A549 (cell line): Measurements from ENCODE around the gene DLG2. TPM values are rescaled to one million over a fixed set of nuclear protein-coding genes. Genes with fewer than 3 reads are reported as not detected.

Experiments used
- ATAC-seq, 2 experiments: fragments of 200-7000 bp in 1 of 2; fragments of >200 bp in 1 of 2; cut with Nextera tagmentation in 1 of 2; cut with Tn5 transposase in 1 of 2; 3 replicates each; pipeline versions ENCODE4 v1.8.0 to v1.9.1; 2018 to 2020; ENCODE audit warnings: mild to moderate bottlenecking in 1 of 2, moderate library complexity in 1 of 2
- CTCF ChIA-PET: fragments of 300-600 bp; sonication (Branson Sonifier 250); formaldehyde crosslinking; extraction: SDS; loops from one replicate; lab custom pipeline; 2021; ENCODE audit warnings: antibody characterized with exemption, inconsistent platforms; lab: Yijun Ruan, JAX
- POLR2A ChIA-PET: fragments of 350-600 bp; formaldehyde crosslinking; extraction: SDS; loops from one replicate; lab custom pipeline; 2021; ENCODE audit warnings: antibody characterized with exemption, inconsistent platforms; lab: Yijun Ruan, JAX
- DNase-seq, 2 experiments: peaks; one replicate each; pipeline versions ENCODE4 v3.0.0 to v3.0.0-alpha.2; 2011 to 2016; ENCODE audit warnings: low read depth in 1 of 2, low spot score in 1 of 2
- FAIRE-seq: peaks from 2 replicates; lab custom pipeline; 2011; peaks lifted over from hg19 to GRCh38; lab: Jason Lieb, UNC
- H3K27ac ChIP-seq, 2 experiments: fragments of >200 bp; sonication (Bioruptor Twin); formaldehyde crosslinking; 3 replicates each; pipeline ENCODE4 v1.5.1; 2016 to 2017
- H3K4me1 ChIP-seq: fragments of >200 bp; sonication (Bioruptor Twin); formaldehyde crosslinking; 3 replicates; pipeline ENCODE4 v1.6.1; 2016
- H3K4me2 ChIP-seq: fragments of >200 bp; sonication (Bioruptor Twin); formaldehyde crosslinking; 3 replicates; pipeline ENCODE4 v1.6.1; 2016
- H3K4me3 ChIP-seq: fragments of >200 bp; sonication (Bioruptor Twin); formaldehyde crosslinking; 3 replicates; pipeline ENCODE4 v1.5.1; 2016
- H3K9me3 ChIP-seq: fragments of >200 bp; sonication (Bioruptor Twin); formaldehyde crosslinking; 3 replicates; pipeline ENCODE4 v1.6.1; 2016
- CBX8 ChIP-seq: fragments of 200-600 bp; sonication (generic); IDR thresholded peaks from 2 replicates; pipeline ENCODE4 v1.6.1; 2016
- CEBPB ChIP-seq, 2 experiments: fragments of >200 bp in 1 of 2; sonication (Bioruptor Twin) in 1 of 2; formaldehyde crosslinking in 1 of 2; IDR thresholded peaks; 2 replicates each; pipeline ENCODE4 v1.6.1; 2012 to 2016
- CHD4 ChIP-seq: fragments of 200-600 bp; sonication (generic); IDR thresholded peaks from 2 replicates; pipeline ENCODE4 v1.6.1; 2016; ENCODE audit warnings: antibody characterized with exemption, mild to moderate bottlenecking, borderline replicate concordance
- EHMT2 ChIP-seq: fragments of 200-600 bp; sonication (generic); IDR thresholded peaks from 2 replicates; pipeline ENCODE4 v1.6.1; 2016; ENCODE audit warnings: antibody characterized with exemption, low read depth, mild to moderate bottlenecking, moderate library complexity
- EP300 ChIP-seq, 2 experiments: fragments of >200 bp; sonication (Bioruptor Twin); formaldehyde crosslinking; IDR thresholded peaks; 2 replicates in 1 of 2; 3 replicates in 1 of 2; pipeline ENCODE4 v1.6.1; 2016 to 2017
- FOSB ChIP-seq: fragments of 250-450 bp; sonication (Bioruptor Pico); IDR thresholded peaks from 2 replicates; pipeline ENCODE4 v1.5.0; 2020; ENCODE audit warnings: mild to moderate bottlenecking, moderate library complexity
- HDAC2 ChIP-seq: fragments of 200-600 bp; sonication (generic); IDR thresholded peaks from 2 replicates; pipeline ENCODE4 v1.6.1; 2016
- HEYL ChIP-seq: fragments of 250-450 bp; sonication (Bioruptor Pico); IDR thresholded peaks from 2 replicates; pipeline ENCODE4 v1.8.0; 2021; ENCODE audit warnings: mild to moderate bottlenecking, moderate library complexity
- HOXB13 ChIP-seq: fragments of 250-450 bp; sonication (Bioruptor Pico); IDR thresholded peaks from 2 replicates; pipeline ENCODE4 v1.5.0; 2020; ENCODE audit warnings: low read depth, mild to moderate bottlenecking, moderate library complexity
- KDM1A ChIP-seq: fragments of 200-600 bp; sonication (generic); IDR thresholded peaks from 2 replicates; pipeline ENCODE4 v1.6.1; 2016; ENCODE audit warnings: low read depth, mild to moderate bottlenecking
- KDM5A ChIP-seq: fragments of 200-600 bp; sonication (generic); IDR thresholded peaks from 2 replicates; pipeline ENCODE4 v1.6.1; 2016; ENCODE audit warnings: antibody characterized with exemption, mild to moderate bottlenecking
- MAZ ChIP-seq: fragments of 150-350 bp; IDR thresholded peaks from 2 replicates; pipeline ENCODE4 v1.6.1; 2014; ENCODE audit warnings: antibody characterized with exemption, low read depth, low read length, borderline replicate concordance
- NPAS2 ChIP-seq: fragments of 250-450 bp; sonication (Bioruptor Pico); IDR thresholded peaks from 2 replicates; pipeline ENCODE4 v1.8.0; 2022; ENCODE audit warnings: mild to moderate bottlenecking, moderate library complexity, borderline replicate concordance
- RARB ChIP-seq: fragments of 250-450 bp; sonication (Bioruptor Pico); IDR thresholded peaks from 2 replicates; pipeline ENCODE4 v1.8.0; 2021; ENCODE audit warnings: mild to moderate bottlenecking, moderate library complexity
- RCOR1 ChIP-seq: fragments of 150-350 bp; IDR thresholded peaks from 2 replicates; pipeline ENCODE4 v1.6.1; 2014; ENCODE audit warnings: antibody characterized with exemption, low read length, low read depth
- RFX5 ChIP-seq: fragments of 450-650 bp; IDR thresholded peaks from 2 replicates; pipeline ENCODE4 v1.7.1; 2014; ENCODE audit warnings: antibody characterized with exemption, mild to moderate bottlenecking, moderate library complexity
- RNF2 ChIP-seq: fragments of 200-600 bp; sonication (generic); IDR thresholded peaks from 2 replicates; pipeline ENCODE4 v1.6.1; 2016; ENCODE audit warnings: low read depth, mild to moderate bottlenecking, antibody characterized with exemption, moderate library complexity, borderline replicate concordance
- ZNF302 ChIP-seq: fragments of 250-450 bp; sonication (Bioruptor Pico); IDR thresholded peaks from 2 replicates; pipeline ENCODE4 v1.9.0; 2021; ENCODE audit warnings: inconsistent platforms, mild to moderate bottlenecking, moderate library complexity
- WGBS: methylation state at CpG from one replicate; pipeline ENCODE4 v1.1.6; 2017; ENCODE audit errors: missing lambda C conversion rate; 5-methylcytosine and 5-hydroxymethylcytosine counted together
- polyA plus RNA-seq, 4 experiments: library from polyadenylated mRNA; depleted of rRNA in 3 of 4; stranded (reverse); fragments of >200 nt; fragmentation: RNase III in 1 of 4; extraction: RNeasy Plus Mini Kit Qiagen cat#74134 plus additional on column Dnase treatment in 1 of 4; gene quantifications; 2 replicates in 3 of 4; 3 replicates in 1 of 4; pipeline ENCODE4 v1.2.3, GENCODE V29; 2011 to 2017
- TF ChIP-seq, protein P1 (sequence below): fragments of 450-650 bp; IDR thresholded peaks from 2 replicates; pipeline ENCODE4 v1.6.1; 2014; ENCODE audit warnings: antibody characterized with exemption
- TF ChIP-seq, protein P2 (sequence below): fragments of 250-450 bp; sonication (Bioruptor Pico); IDR thresholded peaks from 2 replicates; pipeline ENCODE4 v1.5.0; 2021; ENCODE audit warnings: mild to moderate bottlenecking, moderate library complexity, borderline replicate concordance
- TF ChIP-seq, protein P3 (sequence below): fragments of 250-450 bp; sonication (Bioruptor Pico); IDR thresholded peaks from 2 replicates; pipeline ENCODE4 v1.5.0; 2020; ENCODE audit warnings: low read depth, mild to moderate bottlenecking, moderate library complexity
- TF ChIP-seq, protein P4 (sequence below): IDR thresholded peaks from 2 replicates; pipeline ENCODE4 v1.6.1; 2012
- TF ChIP-seq, protein P5 (sequence below): IDR thresholded peaks from 2 replicates; pipeline ENCODE4 v1.6.1; 2012; ENCODE audit warnings: low read depth, borderline replicate concordance
- TF ChIP-seq, protein P6 (sequence below): fragments of >200 bp; sonication (Bioruptor Twin); formaldehyde crosslinking; IDR thresholded peaks from 3 replicates; pipeline ENCODE4 v1.6.1; 2016
- TF ChIP-seq, protein P7 (sequence below): IDR thresholded peaks from 2 replicates; pipeline ENCODE4 v1.6.1; 2012

DLG2 gene
- polyA plus RNA-seq, 2 of the 4 experiments (the other 2 are of a cell fraction): 0.26 to 0.79 TPM

DNA sequence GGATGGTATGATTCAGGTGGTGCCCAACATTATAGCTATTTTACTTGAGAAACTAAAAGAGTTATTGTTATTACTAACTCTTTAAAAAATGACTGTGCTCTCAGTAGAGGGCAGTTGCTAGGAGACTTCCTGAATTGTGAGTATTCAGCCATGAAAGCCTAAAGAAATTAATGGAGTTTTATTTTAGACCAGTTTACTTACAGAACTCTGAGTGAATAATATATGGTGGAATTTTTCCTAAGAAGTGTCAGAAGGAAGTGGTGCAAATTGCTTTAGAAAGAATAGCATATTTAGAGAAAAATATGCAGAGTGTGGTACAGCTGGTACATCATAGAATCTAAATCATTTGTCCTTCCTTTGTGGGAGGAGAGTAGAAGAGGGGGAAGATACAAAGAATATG, 1651.1 kb downstream of the DLG2 start:
- TF ChIP-seq KDM5A: no peak
- no peak for TF ChIP-seq CEBPB (IDR thresholded peaks at IDR 0.05)
- TF ChIP-seq NPAS2 (CRISPR knock-in tag): no peak
- TF ChIP-seq EP300 (IDR thresholded peaks at IDR 0.05): no peak
- no peak for TF ChIP-seq CHD4
- TF ChIP-seq, protein P1, sequence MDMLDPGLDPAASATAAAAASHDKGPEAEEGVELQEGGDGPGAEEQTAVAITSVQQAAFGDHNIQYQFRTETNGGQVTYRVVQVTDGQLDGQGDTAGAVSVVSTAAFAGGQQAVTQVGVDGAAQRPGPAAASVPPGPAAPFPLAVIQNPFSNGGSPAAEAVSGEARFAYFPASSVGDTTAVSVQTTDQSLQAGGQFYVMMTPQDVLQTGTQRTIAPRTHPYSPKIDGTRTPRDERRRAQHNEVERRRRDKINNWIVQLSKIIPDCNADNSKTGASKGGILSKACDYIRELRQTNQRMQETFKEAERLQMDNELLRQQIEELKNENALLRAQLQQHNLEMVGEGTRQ: no peak
- TF ChIP-seq, protein P2, sequence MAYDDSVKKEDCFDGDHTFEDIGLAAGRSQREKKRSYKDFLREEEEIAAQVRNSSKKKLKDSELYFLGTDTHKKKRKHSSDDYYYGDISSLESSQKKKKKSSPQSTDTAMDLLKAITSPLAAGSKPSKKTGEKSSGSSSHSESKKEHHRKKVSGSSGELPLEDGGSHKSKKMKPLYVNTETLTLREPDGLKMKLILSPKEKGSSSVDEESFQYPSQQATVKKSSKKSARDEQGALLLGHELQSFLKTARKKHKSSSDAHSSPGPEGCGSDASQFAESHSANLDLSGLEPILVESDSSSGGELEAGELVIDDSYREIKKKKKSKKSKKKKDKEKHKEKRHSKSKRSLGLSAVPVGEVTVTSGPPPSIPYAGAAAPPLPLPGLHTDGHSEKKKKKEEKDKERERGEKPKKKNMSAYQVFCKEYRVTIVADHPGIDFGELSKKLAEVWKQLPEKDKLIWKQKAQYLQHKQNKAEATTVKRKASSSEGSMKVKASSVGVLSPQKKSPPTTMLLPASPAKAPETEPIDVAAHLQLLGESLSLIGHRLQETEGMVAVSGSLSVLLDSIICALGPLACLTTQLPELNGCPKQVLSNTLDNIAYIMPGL: no peak
- no peak for TF ChIP-seq RCOR1
- no peak for TF ChIP-seq ZNF302 (CRISPR knock-in tag)
- TF ChIP-seq HDAC2: no peak
- TF ChIP-seq, protein P3, sequence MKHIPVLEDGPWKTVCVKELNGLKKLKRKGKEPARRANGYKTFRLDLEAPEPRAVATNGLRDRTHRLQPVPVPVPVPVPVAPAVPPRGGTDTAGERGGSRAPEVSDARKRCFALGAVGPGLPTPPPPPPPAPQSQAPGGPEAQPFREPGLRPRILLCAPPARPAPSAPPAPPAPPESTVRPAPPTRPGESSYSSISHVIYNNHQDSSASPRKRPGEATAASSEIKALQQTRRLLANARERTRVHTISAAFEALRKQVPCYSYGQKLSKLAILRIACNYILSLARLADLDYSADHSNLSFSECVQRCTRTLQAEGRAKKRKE (CRISPR knock-in tag): no peak
- no peak for TF ChIP-seq HEYL (CRISPR knock-in tag)
- TF ChIP-seq, all 56 proteins: peak for 0
- Histone ChIP-seq H3K4me3 (no peak overlapping the region), H3K27ac (no peak overlapping the region), H3K4me1 (no peaks in the 10 kb centered on the region), H3K9me3 (no peaks in the 10 kb centered on the region), H3K4me2 (no peak overlapping the region)
- ChIA-PET CTCF (no interaction called here), POLR2A (no interaction called here)
- DNase-seq (no peak), ATAC-seq (no peak), FAIRE-seq (no peak)

DNA sequence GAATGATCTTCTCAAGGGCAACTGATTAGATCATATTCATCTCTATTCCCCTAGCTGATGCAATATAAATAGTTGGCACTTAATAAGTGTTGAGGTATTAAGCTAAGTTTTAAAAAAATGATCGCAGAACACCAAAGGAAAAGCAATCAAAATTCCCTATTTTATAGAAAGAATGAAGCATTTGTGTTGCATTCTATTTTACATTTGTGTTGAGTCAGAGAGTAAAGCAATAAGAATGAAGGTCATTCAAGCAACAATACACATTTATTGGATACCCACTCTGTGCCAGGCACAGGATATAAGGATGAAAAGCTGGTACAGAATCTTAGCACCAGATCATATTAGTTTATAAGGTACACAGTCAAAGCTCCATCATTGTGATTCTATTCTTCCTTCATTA, 1654.6 kb downstream of the DLG2 start:
- WGBS: 30% methylated on average over 1 of the region's 1 CpG
- TF ChIP-seq, protein P4, sequence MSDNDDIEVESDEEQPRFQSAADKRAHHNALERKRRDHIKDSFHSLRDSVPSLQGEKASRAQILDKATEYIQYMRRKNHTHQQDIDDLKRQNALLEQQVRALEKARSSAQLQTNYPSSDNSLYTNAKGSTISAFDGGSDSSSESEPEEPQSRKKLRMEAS: no peak
- no peak for TF ChIP-seq KDM1A
- TF ChIP-seq RFX5: no peak
- TF ChIP-seq CBX8: no peak
- TF ChIP-seq ZNF302 (CRISPR knock-in tag): no peak
- TF ChIP-seq, protein P5, sequence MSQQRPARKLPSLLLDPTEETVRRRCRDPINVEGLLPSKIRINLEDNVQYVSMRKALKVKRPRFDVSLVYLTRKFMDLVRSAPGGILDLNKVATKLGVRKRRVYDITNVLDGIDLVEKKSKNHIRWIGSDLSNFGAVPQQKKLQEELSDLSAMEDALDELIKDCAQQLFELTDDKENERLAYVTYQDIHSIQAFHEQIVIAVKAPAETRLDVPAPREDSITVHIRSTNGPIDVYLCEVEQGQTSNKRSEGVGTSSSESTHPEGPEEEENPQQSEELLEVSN: no peak
- no peak for TF ChIP-seq MAZ
- no peak for TF ChIP-seq FOSB (CRISPR knock-in tag)
- TF ChIP-seq, protein P6, sequence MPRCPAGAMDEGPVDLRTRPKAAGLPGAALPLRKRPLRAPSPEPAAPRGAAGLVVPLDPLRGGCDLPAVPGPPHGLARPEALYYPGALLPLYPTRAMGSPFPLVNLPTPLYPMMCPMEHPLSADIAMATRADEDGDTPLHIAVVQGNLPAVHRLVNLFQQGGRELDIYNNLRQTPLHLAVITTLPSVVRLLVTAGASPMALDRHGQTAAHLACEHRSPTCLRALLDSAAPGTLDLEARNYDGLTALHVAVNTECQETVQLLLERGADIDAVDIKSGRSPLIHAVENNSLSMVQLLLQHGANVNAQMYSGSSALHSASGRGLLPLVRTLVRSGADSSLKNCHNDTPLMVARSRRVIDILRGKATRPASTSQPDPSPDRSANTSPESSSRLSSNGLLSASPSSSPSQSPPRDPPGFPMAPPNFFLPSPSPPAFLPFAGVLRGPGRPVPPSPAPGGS: no peak
- TF ChIP-seq RNF2: no peak
- no peak for TF ChIP-seq RARB (CRISPR knock-in tag)
- no peak for TF ChIP-seq RCOR1
- TF ChIP-seq, protein P7, sequence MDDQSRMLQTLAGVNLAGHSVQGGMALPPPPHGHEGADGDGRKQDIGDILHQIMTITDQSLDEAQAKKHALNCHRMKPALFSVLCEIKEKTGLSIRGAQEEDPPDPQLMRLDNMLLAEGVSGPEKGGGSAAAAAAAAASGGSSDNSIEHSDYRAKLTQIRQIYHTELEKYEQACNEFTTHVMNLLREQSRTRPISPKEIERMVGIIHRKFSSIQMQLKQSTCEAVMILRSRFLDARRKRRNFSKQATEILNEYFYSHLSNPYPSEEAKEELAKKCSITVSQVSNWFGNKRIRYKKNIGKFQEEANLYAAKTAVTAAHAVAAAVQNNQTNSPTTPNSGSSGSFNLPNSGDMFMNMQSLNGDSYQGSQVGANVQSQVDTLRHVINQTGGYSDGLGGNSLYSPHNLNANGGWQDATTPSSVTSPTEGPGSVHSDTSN: no peak
- no peak for TF ChIP-seq HOXB13 (CRISPR knock-in tag)
- TF ChIP-seq NPAS2 (CRISPR knock-in tag): no peak
- TF ChIP-seq HEYL (CRISPR knock-in tag): no peak
- no peak for TF ChIP-seq EHMT2
- POLR2A ChIA-PET: no interaction called here

More for the DNA sequence above, 1654.6 kb downstream of the DLG2 start:
- Histone ChIP-seq H3K4me1 (no peaks in the 10 kb centered on the region), H3K27ac (no peak overlapping the region), H3K9me3 (no peaks in the 10 kb centered on the region), H3K4me3 (no peak overlapping the region), H3K4me2 (no peak overlapping the region)
- ATAC-seq (no peak), DNase-seq (no peak), FAIRE-seq (no peak)
- CTCF ChIA-PET: no interaction called here
